Thyroid gland (tissue), 4 donors: Measurements from ENCODE around the gene CTAGE8.
"Not testable (repeated sequence)": the region's sequence is repeated elsewhere in the genome, so short reads cannot be mapped to it uniquely, and the experiment has no call there.

Source experiments
- CTCF ChIP-seq, 6 experiments: fragments of 200-600 bp in 3 of 6; fragments of 450-650 bp in 3 of 6; sonication (generic) in 3 of 6; IDR thresholded peaks; one replicate each; pipeline ENCODE4 v1.5.1; 2016 to 2019; ENCODE audit warnings: antibody characterized with exemption in 6 of 6, mild to moderate bottlenecking in 2 of 6, inconsistent platforms in 1 of 6, moderate library complexity in 1 of 6
- POLR2A ChIP-seq, 2 donors: fragments of 450-650 bp; IDR thresholded peaks; one replicate each; pipeline ENCODE4 v1.6.1; 2017; ENCODE audit warnings: antibody characterized with exemption in 2 of 2, mild to moderate bottlenecking in 2 of 2, moderate library complexity in 1 of 2

- not testable (repeated sequence) for TF ChIP-seq CTCF, POLR2A (IDR thresholded peaks at IDR 0.05)
Measured at GRCh38 chr7:144305156-144305555, 36.1 kb upstream of the CTAGE8 start.
